Measurements from ENCODE around the gene RPL10. TPM values are rescaled to one million over a fixed set of nuclear protein-coding genes. Genes with fewer than 3 reads are reported as not detected.

RPL10 gene
- polyA plus RNA-seq, 2 donors, result 2,998 to 4,750 TPM

Other genes starting within 250 kb of the RPL10 start
- not detected for gene OPN1MW, start 215.8 kb upstream of the RPL10 start, polyA plus RNA-seq
- gene OPN1MW2, start 178.6 kb upstream of the RPL10 start, polyA plus RNA-seq, result not detected
- gene OPN1MW3, start 140.8 kb upstream of the RPL10 start, polyA plus RNA-seq, result not detected
- not detected for gene TEX28, start 103.3 kb upstream of the RPL10 start, polyA plus RNA-seq
- not detected for gene TKTL1, start 102.6 kb upstream of the RPL10 start, polyA plus RNA-seq
- gene FLNA, start 23.7 kb upstream of the RPL10 start, polyA plus RNA-seq, result 100 to 1,000 TPM; 407 to 691 TPM
- 10 to 100 TPM; 66.5 to 83.9 TPM for gene EMD, start 19.1 kb upstream of the RPL10 start, polyA plus RNA-seq
- gene DNASE1L1, start 10.9 kb downstream of the RPL10 start, polyA plus RNA-seq, result 10 to 100 TPM; 20.1 to 20.3 TPM
- 10 to 100 TPM; 28.9 to 59.5 TPM for gene TAFAZZIN, start 13.2 kb downstream of the RPL10 start, polyA plus RNA-seq
- gene ATP6AP1, start 30.3 kb downstream of the RPL10 start, polyA plus RNA-seq, result 10 to 100 TPM; 40.3 to 65.8 TPM
- gene GDI1, start 38.8 kb downstream of the RPL10 start, polyA plus RNA-seq, result 10 to 100 TPM; 46.4 to 63.5 TPM
- 10 to 100 TPM; 37.5 to 46.6 TPM for gene FAM50A, start 45.8 kb downstream of the RPL10 start, polyA plus RNA-seq
- 10 to 100 TPM in 1 of 2 donors, 1 to 10 TPM in 1; 4.3 to 19.0 TPM for gene PLXNA3, start 59.9 kb downstream of the RPL10 start, polyA plus RNA-seq
- 10 to 100 TPM in 1 of 2 donors, 1 to 10 TPM in 1; 6.2 to 21.1 TPM for gene LAGE3, start 80.9 kb downstream of the RPL10 start, polyA plus RNA-seq
- 10 to 100 TPM; 15.4 to 28.5 TPM for gene UBL4A, start 88.2 kb downstream of the RPL10 start, polyA plus RNA-seq
- gene SLC10A3, start 92.3 kb downstream of the RPL10 start, polyA plus RNA-seq, result 10 to 100 TPM; 24.7 to 26.3 TPM
- 10 to 100 TPM; 51.6 to 54.4 TPM for gene FAM3A, start 117.9 kb downstream of the RPL10 start, polyA plus RNA-seq
- gene G6PD, start 148.5 kb downstream of the RPL10 start, polyA plus RNA-seq, result 10 to 100 TPM; 42.7 to 46.9 TPM
- gene IKBKG, start 149.2 kb downstream of the RPL10 start, polyA plus RNA-seq, result 10 to 100 TPM; 16.2 to 19.7 TPM
- gene CTAG1A, start 186.8 kb downstream of the RPL10 start, polyA plus RNA-seq, result not detected
- under 1 TPM in 1 of 2 donors, not detected in 1; 0.04 TPM for gene CTAG1B, start 220.9 kb downstream of the RPL10 start, polyA plus RNA-seq

Data from esophagus (tissue), 2 donors.